GM08714 (cell line): ENCODE measurements around the gene MAOB.
"Not testable (repeated sequence)": the region's sequence is repeated elsewhere in the genome, so short reads cannot be mapped to it uniquely, and the experiment has no call there.

Experiments used
- H3K4me3 ChIP-seq: fragments of 200-500 bp; sonication (Bioruptor generic); 2 replicates; pipeline ENCODE4 v1.5.1; 2014; ENCODE audit warnings: mild to moderate bottlenecking, low read length, inconsistent platforms
- ZNF274 ChIP-seq: IDR thresholded peaks from 2 replicates; pipeline ENCODE4 v1.6.1; 2012; ENCODE audit warnings: mild to moderate bottlenecking, low read depth, low read length

Gene MAOB

GRCh38 chrX:43882294-43882681 lies at the start of gene MAOB:
TSS of gene MAOB (minus strand) at chrX:43882450. CDS start at chrX:43882299, 151 bp downstream.
- H3K4me3 ChIP-seq: no peak within 1 kb of the TSS
- TF ChIP-seq ZNF274: no peak

GRCh38 chrX:43922032-43922431 lies 39.8 kb upstream of the MAOB start:
- not testable (repeated sequence) for H3K4me3 ChIP-seq

GRCh38 chrX:43910772-43911171 lies 28.5 kb upstream of the MAOB start:
- not testable (repeated sequence) for H3K4me3 ChIP-seq

GRCh38 chrX:43910012-43910411 lies 27.8 kb upstream of the MAOB start:
- TF ChIP-seq ZNF274: no peak
- no peak overlapping the region for H3K4me3 ChIP-seq

GRCh38 chrX:43909141-43909540 lies 26.9 kb upstream of the MAOB start:
- no peak for TF ChIP-seq ZNF274
- no peak overlapping the region for H3K4me3 ChIP-seq

- H3K4me3 ChIP-seq: no peak overlapping the region
- no peak for TF ChIP-seq ZNF274
Observed at GRCh38 chrX:43899878-43900815, 17.9 kb upstream of the MAOB start.

GRCh38 chrX:43898406-43899035 lies 16.3 kb upstream of the MAOB start:
- no peak for TF ChIP-seq ZNF274
- no peak overlapping the region for H3K4me3 ChIP-seq

- H3K4me3 ChIP-seq: no peak overlapping the region
- TF ChIP-seq ZNF274: no peak
Observed at GRCh38 chrX:43897290-43897689, 15.0 kb upstream of the MAOB start.

- no peak overlapping the region for H3K4me3 ChIP-seq
- no peak for TF ChIP-seq ZNF274
Observed at GRCh38 chrX:43892336-43892870, 10.2 kb upstream of the MAOB start.

- TF ChIP-seq ZNF274: no peak
- no peak overlapping the region for H3K4me3 ChIP-seq
Observed at GRCh38 chrX:43885617-43886016, 3.4 kb upstream of the MAOB start.

- no peak for TF ChIP-seq ZNF274
- H3K4me3 ChIP-seq: no peak overlapping the region
Observed at GRCh38 chrX:43881410-43882293, 598 bp downstream of the MAOB start.

GRCh38 chrX:43880425-43880824 lies 1.8 kb downstream of the MAOB start:
- no peak for TF ChIP-seq ZNF274
- no peak overlapping the region for H3K4me3 ChIP-seq

- no peak for TF ChIP-seq ZNF274
- no peak overlapping the region for H3K4me3 ChIP-seq
Observed at GRCh38 chrX:43878906-43879526, 3.2 kb downstream of the MAOB start.

GRCh38 chrX:43876680-43877079 lies 5.6 kb downstream of the MAOB start:
- TF ChIP-seq ZNF274: no peak
- no peak overlapping the region for H3K4me3 ChIP-seq
